ENCODE measurements around the gene HMGXB3. TPM values are rescaled to one million over a fixed set of nuclear protein-coding genes. Genes with fewer than 3 reads are reported as not detected.
A peak's percentile ranks its signal among the peaks of the same experiment; 100 is the strongest.

HMGXB3 gene
- total RNA-seq, 1 donor from 2014 or later, result 23.1 TPM

- peaks cover under 1% of the 10 kb centered on the region for H3K36me3 ChIP-seq
- Mint-ChIP-seq H3K4me3 (peak overlapping the region; percentile 96), H3K4me1 (peaks cover 26% of the 10 kb centered on the region), H3K9me3 (no peaks in the 10 kb centered on the region), H3K27me3 (ENCODE audit: insufficient read depth, low read depth) (peaks cover 2% of the 10 kb centered on the region), H3K27ac (peak overlapping the region; percentile 3), H3K36me3 (peaks cover 6% of the 10 kb centered on the region)
- peak overlapping the region; percentile 76 for H3K4me3 ChIP-seq
- peaks cover 13% of the 10 kb centered on the region for H3K4me1 ChIP-seq
- no peak overlapping the region for H2AFZ ChIP-seq (replicated peaks)
- peak overlapping the region; percentile 38 for H3K9ac ChIP-seq
- no peaks in the 10 kb centered on the region for H3K27me3 ChIP-seq
- DNase-seq (ENCODE audit: low spot score), result peak; percentile 75
- TF ChIP-seq EZH2 (IDR thresholded peaks at IDR 0.05), result no peak
- peak; percentile 59 for TF ChIP-seq CTCF (IDR thresholded peaks at IDR 0.05)
- no peak for TF ChIP-seq EZH2phosphoT487 (IDR thresholded peaks at IDR 0.05)
- no peaks in the 10 kb centered on the region for H3K9me3 ChIP-seq (ENCODE audit: low read depth)
- H3K27ac ChIP-seq, result no peak overlapping the region
- peak overlapping the region; percentile 83 for H3K4me2 ChIP-seq
- peaks cover 49% of the 10 kb centered on the region for H3K79me2 ChIP-seq (ENCODE audit: low read depth)
- peaks cover 22% of the 10 kb centered on the region for H4K20me1 ChIP-seq (ENCODE audit: low read depth)
- H3F3A ChIP-seq (ENCODE audit: low read depth), result peaks cover 22% of the 10 kb centered on the region
These were observed 1.3 kb downstream of the HMGXB3 start for GRCh38 chr5:150001660-150002486.

GRCh38 chr5:150006318-150006717 lies 5.8 kb downstream of the HMGXB3 start:
- no peak overlapping the region for H3K4me2 ChIP-seq
- no peaks in the 10 kb centered on the region for H3K9me3 Mint-ChIP-seq
- peaks cover 8% of the 10 kb centered on the region for H3K4me1 ChIP-seq
- peaks cover 6% of the 10 kb centered on the region for H3K36me3 ChIP-seq
- H3K4me3 ChIP-seq, result no peak overlapping the region
- H3K27me3 Mint-ChIP-seq (ENCODE audit: insufficient read depth, low read depth), result peaks cover 2% of the 10 kb centered on the region
- no peak overlapping the region for H2AFZ ChIP-seq (replicated peaks)
- no peak overlapping the region for H3K27ac Mint-ChIP-seq
- no peaks in the 10 kb centered on the region for H3K27me3 ChIP-seq
- H3K4me1 Mint-ChIP-seq, result peaks cover 12% of the 10 kb centered on the region
- H3F3A ChIP-seq (ENCODE audit: low read depth), result peaks cover 5% of the 10 kb centered on the region
- peaks cover 10% of the 10 kb centered on the region for H3K36me3 Mint-ChIP-seq
- TF ChIP-seq CTCF (IDR thresholded peaks at IDR 0.05), result no peak
- no peak for TF ChIP-seq EZH2 (IDR thresholded peaks at IDR 0.05)
- TF ChIP-seq EZH2phosphoT487 (IDR thresholded peaks at IDR 0.05), result no peak
- DNase-seq (ENCODE audit: low spot score), result no peak
- peaks cover 45% of the 10 kb centered on the region for H3K79me2 ChIP-seq (ENCODE audit: low read depth)
- no peak overlapping the region for H3K4me3 Mint-ChIP-seq
- H4K20me1 ChIP-seq (ENCODE audit: low read depth), result peaks cover 20% of the 10 kb centered on the region
- no peaks in the 10 kb centered on the region for H3K9me3 ChIP-seq (ENCODE audit: low read depth)
- no peak overlapping the region for H3K27ac ChIP-seq
- no peak overlapping the region for H3K9ac ChIP-seq

- Mint-ChIP-seq H3K4me3 (no peak overlapping the region), H3K4me1 (peaks cover 6% of the 10 kb centered on the region), H3K36me3 (peaks cover 12% of the 10 kb centered on the region), H3K9me3 (no peaks in the 10 kb centered on the region), H3K27ac (no peak overlapping the region), H3K27me3 (ENCODE audit: insufficient read depth, low read depth) (no peaks in the 10 kb centered on the region)
- TF ChIP-seq EZH2phosphoT487 (IDR thresholded peaks at IDR 0.05), result no peak
- no peak for TF ChIP-seq EZH2 (IDR thresholded peaks at IDR 0.05)
- TF ChIP-seq CTCF (IDR thresholded peaks at IDR 0.05), result no peak
- Histone ChIP-seq H3K36me3 (peaks cover 9% of the 10 kb centered on the region), H3K79me2 (ENCODE audit: low read depth) (peaks cover 38% of the 10 kb centered on the region), H3K9me3 (ENCODE audit: low read depth) (no peaks in the 10 kb centered on the region), H3K27me3 (no peaks in the 10 kb centered on the region), H2AFZ (replicated peaks) (no peak overlapping the region), H3F3A (ENCODE audit: low read depth) (no peaks in the 10 kb centered on the region), H3K9ac (no peak overlapping the region), H3K4me1 (peaks cover 5% of the 10 kb centered on the region), H4K20me1 (ENCODE audit: low read depth) (peaks cover 12% of the 10 kb centered on the region), H3K4me2 (no peak overlapping the region), H3K4me3 (no peak overlapping the region), H3K27ac (no peak overlapping the region)
- DNase-seq (ENCODE audit: low spot score), result no peak
These were observed 6.5 kb downstream of the HMGXB3 start for GRCh38 chr5:150007050-150007449.

Data from neural progenitor cell (in vitro differentiated cells).